H54 (cell line): ENCODE results near the gene SYNE1.

Experiments used
- DNase-seq: peaks from one replicate; pipeline ENCODE4 v3.0.0; 2011; ENCODE audit warnings: low spot score, mixed read lengths; ENCODE audit not compliant: insufficient read length
- FAIRE-seq: peaks from 3 replicates; lab custom pipeline; 2011; peaks lifted over from hg19 to GRCh38; lab: Jason Lieb, UNC
- POLR2A ChIP-seq: IDR thresholded peaks from 2 replicates; pipeline ENCODE4 v1.6.1; 2011; ENCODE audit warnings: low read depth, mild to moderate bottlenecking, low read length

SYNE1 gene

GRCh38 chr6:152240436-152240835, 396.7 kb downstream of the SYNE1 start:
- no peak for TF ChIP-seq POLR2A
- DNase-seq (no peak), FAIRE-seq (no peak)

- FAIRE-seq (no peak), DNase-seq (no peak)
- no peak for TF ChIP-seq POLR2A
Measured at GRCh38 chr6:152236370-152237097, 400.6 kb downstream of the SYNE1 start.

- no peak for TF ChIP-seq POLR2A
- DNase-seq (no peak), FAIRE-seq (no peak)
Measured at GRCh38 chr6:152233547-152234320, 403.4 kb downstream of the SYNE1 start.

- DNase-seq (no peak), FAIRE-seq (no peak)
- no peak for TF ChIP-seq POLR2A
Measured at GRCh38 chr6:152232501-152233151, 404.5 kb downstream of the SYNE1 start.

DNA sequence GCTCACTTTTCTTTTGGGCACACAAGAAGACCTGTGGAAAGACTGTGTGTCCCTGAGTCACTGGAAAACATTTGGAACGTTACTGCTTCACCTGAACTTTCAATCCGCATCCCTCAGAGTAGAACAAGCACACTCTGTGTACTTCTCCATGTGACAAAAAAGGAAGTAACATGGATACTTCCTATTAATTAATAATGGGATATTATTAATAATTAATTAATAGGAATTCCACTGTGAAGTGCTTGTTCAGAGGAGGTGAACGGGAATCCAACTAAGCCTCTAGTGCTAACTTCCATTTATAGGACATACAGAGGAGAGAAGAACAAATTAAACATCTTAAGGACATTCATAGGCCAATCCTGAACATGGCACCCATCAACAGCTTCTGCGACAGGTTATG, 407.8 kb downstream of the SYNE1 start:
- FAIRE-seq (no peak), DNase-seq (no peak)
- no peak for TF ChIP-seq POLR2A

DNA sequence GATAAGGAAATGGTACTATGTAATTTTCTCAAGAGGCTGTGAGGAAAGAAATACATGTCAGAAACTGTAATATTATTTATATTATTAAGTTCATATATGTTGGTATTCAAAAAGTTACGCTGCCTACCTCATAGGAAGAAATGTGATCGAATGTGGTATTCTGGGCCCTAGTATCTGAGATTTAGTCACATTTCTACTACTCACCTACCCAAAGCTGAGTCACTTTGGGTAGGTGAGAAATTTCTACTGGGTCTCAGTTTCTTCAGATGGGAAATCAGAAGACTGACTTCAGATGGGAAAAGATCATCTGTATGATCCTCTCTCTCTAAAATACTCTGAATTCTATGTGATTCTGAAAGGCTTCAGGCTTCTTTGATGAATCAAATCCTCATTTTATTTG, 411.0 kb downstream of the SYNE1 start:
- DNase-seq, result no peak
- no peak for TF ChIP-seq POLR2A
- FAIRE-seq, result no peak

GRCh38 chr6:152225241-152225934, 411.8 kb downstream of the SYNE1 start:
- no peak for FAIRE-seq
- TF ChIP-seq POLR2A, result no peak
- DNase-seq, result no peak

GRCh38 chr6:152223636-152224035, 413.5 kb downstream of the SYNE1 start:
- DNase-seq, result no peak
- no peak for TF ChIP-seq POLR2A
- no peak for FAIRE-seq

DNA sequence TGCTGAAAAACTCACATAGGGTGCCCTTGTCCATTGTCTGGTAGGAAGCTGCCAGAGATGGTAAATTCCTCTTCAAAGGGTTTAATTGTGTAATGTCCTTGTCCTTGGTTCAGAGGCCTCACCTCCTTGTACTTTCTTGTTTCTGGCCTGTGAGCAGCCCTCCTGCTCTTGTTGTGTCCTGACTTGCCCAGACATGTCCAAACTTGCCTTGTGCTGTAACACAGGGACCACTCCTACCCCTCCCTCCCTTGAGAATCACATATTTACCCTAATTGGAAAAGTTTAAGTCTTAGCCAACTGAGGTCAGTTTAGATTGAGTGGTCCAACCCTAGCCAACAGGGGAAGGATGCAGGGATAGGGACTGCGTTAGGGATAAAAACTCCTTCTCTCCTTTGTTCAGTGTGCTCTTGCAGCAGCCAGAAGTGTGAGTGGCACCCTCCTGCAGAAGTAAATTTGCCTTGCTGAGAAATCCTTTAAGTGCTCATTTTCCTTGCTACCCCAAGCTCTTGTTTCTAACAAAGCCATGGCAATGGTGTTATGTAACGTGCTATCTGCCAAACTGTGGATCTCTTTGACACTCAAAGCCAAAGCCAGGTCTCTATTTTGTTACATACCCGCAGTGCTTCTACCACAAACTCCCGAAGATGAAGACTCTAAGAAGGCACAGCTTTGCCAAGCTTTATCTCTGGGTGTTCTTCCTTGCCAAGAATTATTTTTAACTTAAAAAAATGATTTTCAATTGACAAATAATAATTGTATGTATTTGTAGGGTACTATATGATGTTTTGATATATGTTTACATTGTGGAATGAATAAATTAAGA, 415.1 kb downstream of the SYNE1 start:
- TF ChIP-seq POLR2A, result no peak
- FAIRE-seq, result no peak
- no peak for DNase-seq

- no peak for TF ChIP-seq POLR2A
- FAIRE-seq (no peak), DNase-seq (no peak)
Measured at GRCh38 chr6:152220786-152221185, 416.4 kb downstream of the SYNE1 start.

- TF ChIP-seq POLR2A, result no peak
- FAIRE-seq (no peak), DNase-seq (no peak)
Measured at GRCh38 chr6:152218887-152219286, 418.3 kb downstream of the SYNE1 start.

DNA sequence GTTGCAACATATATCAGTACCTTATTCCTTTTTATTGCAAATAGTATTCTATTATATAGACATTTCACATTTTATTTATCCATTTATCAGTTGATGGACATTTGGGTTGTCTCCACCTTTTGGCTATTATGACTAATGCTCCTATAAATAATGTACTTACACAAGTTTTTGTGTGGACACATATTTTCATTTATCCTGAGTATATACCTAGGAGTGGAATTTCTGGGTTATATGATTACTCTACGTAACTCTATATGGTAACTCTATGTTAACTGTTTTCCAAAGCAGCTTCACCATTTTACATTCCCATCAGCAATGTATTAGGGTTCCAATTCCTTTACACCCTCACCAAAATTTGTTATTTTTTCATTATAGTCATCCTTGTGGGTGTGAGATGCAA, 424.7 kb downstream of the SYNE1 start:
- DNase-seq, result no peak
- no peak for FAIRE-seq
- TF ChIP-seq POLR2A, result no peak

GRCh38 chr6:152209211-152209610, 428.0 kb downstream of the SYNE1 start:
- no peak for DNase-seq
- no peak for FAIRE-seq
- TF ChIP-seq POLR2A, result no peak
